K562 (cell line): ENCODE data around the gene TSPOAP1. TPM values are rescaled to one million over a fixed set of nuclear protein-coding genes. Genes with fewer than 3 reads are reported as not detected.

Source experiments
- ARID2 ChIP-seq: fragments of 450-650 bp; IDR thresholded peaks from 2 replicates; pipeline ENCODE4 v1.6.1; 2017; ENCODE audit warnings: antibody characterized with exemption, mild to moderate bottlenecking
- CBX1 ChIP-seq: sonication (generic); IDR thresholded peaks from 2 replicates; pipeline ENCODE4 v1.6.1; 2016; ENCODE audit warnings: antibody characterized with exemption, low read depth, mild to moderate bottlenecking
- FOXJ2 ChIP-seq: fragments of 200-800 bp; sonication (Bioruptor generic); IDR thresholded peaks from 2 replicates; pipeline ENCODE4 v1.6.1; 2016; ENCODE audit warnings: missing genetic modification characterization, missing compliant biosample characterization
- MAZ ChIP-seq, 2 experiments: fragments of 450-650 bp in 1 of 2; sonication (generic) in 1 of 2; formaldehyde crosslinking; IDR thresholded peaks in 1 of 2; conservative IDR thresholded peaks in 1 of 2; 2 replicates each; pipeline versions ENCODE4 v1.4.0 to v1.5.0; 2020; ENCODE audit warnings: mild to moderate bottlenecking in 1 of 2, missing genetic modification reagents in 1 of 2
- POLR2B ChIP-seq: fragments of 450-650 bp; IDR thresholded peaks from 2 replicates; pipeline ENCODE4 v1.6.1; 2018; ENCODE audit warnings: low read depth; ENCODE audit not compliant: partially characterized antibody
- U2AF2 ChIP-seq: fragments of 200-400 bp; formaldehyde crosslinking; optimal IDR thresholded peaks from 2 replicates; pipeline ENCODE3; 2017; ENCODE audit warnings: low read depth, mild to moderate bottlenecking, low read length
- YBX1 ChIP-seq: fragments of 450-650 bp; IDR thresholded peaks from 2 replicates; pipeline ENCODE4 v1.7.1; 2016; ENCODE audit warnings: mild to moderate bottlenecking
- ZFX ChIP-seq: sonication (generic); formaldehyde crosslinking; IDR thresholded peaks from 2 replicates; pipeline ENCODE4 v1.8.0; 2022; ENCODE audit warnings: mild to moderate bottlenecking, missing genetic modification reagents, moderate library complexity
- polyA plus RNA-seq, 8 experiments: library from polyadenylated mRNA; depleted of rRNA in 4 of 8; stranded (reverse) in 5 of 8; unstranded in 3 of 8; fragments of >200 nt; fragmentation: Nextera tagmentation in 2 of 8; fragmentation: Illumina TruSeq in 1 of 8; extraction: Ambion mirVana in 2 of 8; extraction: Trizol in 1 of 8; gene quantifications; 2 replicates each; pipeline versions ENCODE4 v1.2.1 to v1.2.3, GENCODE V29; 2011 to 2014; ENCODE audit warnings: inconsistent platforms in 1 of 8, missing spikeins in 1 of 8
- total RNA-seq, 7 experiments: library from RNA; depleted of rRNA in 6 of 7; stranded (reverse); fragments of >200 nt in 6 of 7; fragmentation: Illumina TruSeq in 2 of 7; extraction: Trizol in 2 of 7; gene quantifications; 2 replicates each; pipeline versions ENCODE4 v1.2.1 to v1.2.3, GENCODE V29; 2011 to 2021; ENCODE audit warnings: low replicate concordance in 1 of 7
- TF ChIP-seq, protein P1 (sequence below): fragments of 250-450 bp; sonication (Bioruptor Pico); IDR thresholded peaks from 2 replicates; pipeline ENCODE4 v1.5.0; 2021
- TF ChIP-seq, protein P2 (sequence below): sonication (generic); formaldehyde crosslinking; IDR thresholded peaks from 2 replicates; pipeline ENCODE4 v1.8.0; 2022; ENCODE audit warnings: missing genetic modification reagents, mild to moderate bottlenecking, moderate library complexity, borderline replicate concordance

The TSPOAP1 gene
- total and polyA plus RNA-seq, 9 of the 15 experiments (the other 6 are each of a cell fraction or from before 2014, with no cell fraction given): 0.87 to 3.9 (median 1.8) TPM; not detected in 2

DNA sequence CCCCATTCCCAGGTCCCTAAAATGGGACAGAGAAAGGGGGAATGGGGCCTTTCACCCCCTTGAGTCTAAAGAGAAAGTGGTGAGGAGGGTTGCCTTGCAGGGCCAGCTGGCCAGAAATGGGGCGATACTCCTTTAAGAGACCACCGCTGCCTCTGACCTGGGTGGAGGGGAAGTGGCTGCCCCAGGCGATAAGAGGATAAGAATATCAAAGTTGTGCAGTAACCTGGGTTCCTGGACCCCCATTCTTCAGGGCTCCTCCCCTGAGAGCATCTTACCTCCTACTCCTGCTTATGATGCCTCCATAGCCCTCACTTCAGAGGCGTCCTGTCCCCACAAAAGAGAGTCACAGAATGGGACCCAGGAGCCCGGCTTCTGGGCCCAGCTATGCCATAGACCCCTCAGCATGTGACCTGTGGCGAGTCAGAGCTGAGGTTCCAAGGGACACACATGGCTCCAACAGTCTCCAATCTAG lies 5.2 kb upstream of the TSPOAP1 start (continued):
- TF ChIP-seq YBX1 (no peak), ARID2 (0 out of 2 replicates have a peak, but pooled peaks have one; percentile 28), MAZ (CRISPR knock-in tag; conservative IDR thresholded peaks at IDR 0.05 in 1 of 2, IDR thresholded peaks at IDR 0.05 in 1 of 2) (no peak), FOXJ2 (tag) (no peak), U2AF2 (no peak), ZFX (CRISPR knock-in tag) (no peak), POLR2B (no peak), CBX1 (no peak)
- TF ChIP-seq, protein P1, sequence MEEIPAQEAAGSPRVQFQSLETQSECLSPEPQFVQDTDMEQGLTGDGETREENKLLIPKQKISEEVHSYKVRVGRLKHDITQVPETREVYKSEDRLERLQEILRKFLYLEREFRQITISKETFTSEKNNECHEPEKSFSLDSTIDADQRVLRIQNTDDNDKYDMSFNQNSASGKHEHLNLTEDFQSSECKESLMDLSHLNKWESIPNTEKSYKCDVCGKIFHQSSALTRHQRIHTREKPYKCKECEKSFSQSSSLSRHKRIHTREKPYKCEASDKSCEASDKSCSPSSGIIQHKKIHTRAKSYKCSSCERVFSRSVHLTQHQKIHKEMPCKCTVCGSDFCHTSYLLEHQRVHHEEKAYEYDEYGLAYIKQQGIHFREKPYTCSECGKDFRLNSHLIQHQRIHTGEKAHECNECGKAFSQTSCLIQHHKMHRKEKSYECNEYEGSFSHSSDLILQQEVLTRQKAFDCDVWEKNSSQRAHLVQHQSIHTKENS (CRISPR knock-in tag): no peak
- TF ChIP-seq, protein P2, sequence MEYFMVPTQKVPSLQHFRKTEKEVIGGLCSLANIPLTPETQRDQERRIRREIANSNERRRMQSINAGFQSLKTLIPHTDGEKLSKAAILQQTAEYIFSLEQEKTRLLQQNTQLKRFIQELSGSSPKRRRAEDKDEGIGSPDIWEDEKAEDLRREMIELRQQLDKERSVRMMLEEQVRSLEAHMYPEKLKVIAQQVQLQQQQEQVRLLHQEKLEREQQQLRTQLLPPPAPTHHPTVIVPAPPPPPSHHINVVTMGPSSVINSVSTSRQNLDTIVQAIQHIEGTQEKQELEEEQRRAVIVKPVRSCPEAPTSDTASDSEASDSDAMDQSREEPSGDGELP (CRISPR knock-in tag): peak; percentile 5; the same call in 1 of the 2 replicates
- TF ChIP-seq, all 486 proteins: peak for 13
